Activated T-helper 17 cell treated with anti-CD3 and anti-CD28 coated beads, Interleukin-2, amount 50 U/mL, for 72 hours (primary cell): Measurements from ENCODE around the gene COL4A2. TPM values are rescaled to one million over a fixed set of nuclear protein-coding genes. Genes with fewer than 3 reads are reported as not detected.
"Not testable (repeated sequence)": the region's sequence is repeated elsewhere in the genome, so short reads cannot be mapped to it uniquely, and the experiment has no call there.

Experiments
- ATAC-seq: fragments of 150-1000 bp; cut with Tn5 transposase; replicated peaks from 2 replicates; pipeline ENCODE4 v1.10.0; 2021; ENCODE audit warnings: mild to moderate bottlenecking, moderate library complexity
- H3K27ac Mint-ChIP-seq: one replicate; pipeline ENCODE4 v1.8.0; 2022; ENCODE audit warnings: mixed read lengths
- H3K27me3 Mint-ChIP-seq: one replicate; pipeline ENCODE4 v1.8.0; 2022; ENCODE audit warnings: mixed read lengths
- H3K36me3 Mint-ChIP-seq: one replicate; pipeline ENCODE4 v1.8.0; 2022; ENCODE audit warnings: low read depth, mild to moderate bottlenecking, mixed read lengths
- H3K4me1 Mint-ChIP-seq: one replicate; pipeline ENCODE4 v1.8.0; 2022; ENCODE audit warnings: mixed read lengths
- H3K4me3 Mint-ChIP-seq: one replicate; pipeline ENCODE4 v1.8.0; 2022; ENCODE audit warnings: mild to moderate bottlenecking, mixed read lengths
- H3K9me3 Mint-ChIP-seq: one replicate; pipeline ENCODE4 v1.8.0; 2022; ENCODE audit warnings: mixed read lengths
- total RNA-seq, 2 donors: library from RNA; stranded (reverse); gene quantifications; one replicate each; pipeline ENCODE4 v1.2.3, GENCODE V29; 2022

The COL4A2 gene
- total RNA-seq, 2 donors from 2014 or later: 0.56 TPM; not detected in 1

GRCh38 chr13:110445722-110446574 lies 138.9 kb downstream of the COL4A2 start:
- Mint-ChIP-seq H3K36me3 (no peaks in the 10 kb centered on the region), H3K4me3 (no peak overlapping the region), H3K27ac (no peak overlapping the region), H3K27me3 (peaks cover 20% of the 10 kb centered on the region), H3K4me1 (no peaks in the 10 kb centered on the region), H3K9me3 (no peaks in the 10 kb centered on the region)
- ATAC-seq: no peak

- H3K9me3 Mint-ChIP-seq: no peaks in the 10 kb centered on the region
- no peaks in the 10 kb centered on the region for H3K36me3 Mint-ChIP-seq
- no peak overlapping the region for H3K27ac Mint-ChIP-seq
- H3K4me1 Mint-ChIP-seq: no peaks in the 10 kb centered on the region
- peaks cover 20% of the 10 kb centered on the region for H3K27me3 Mint-ChIP-seq
- no peak overlapping the region for H3K4me3 Mint-ChIP-seq
- no peak for ATAC-seq
These were observed 139.4 kb downstream of the COL4A2 start for GRCh38 chr13:110446575-110446890.

GRCh38 chr13:110447058-110447511 lies 140.0 kb downstream of the COL4A2 start:
- H3K9me3 Mint-ChIP-seq: no peaks in the 10 kb centered on the region
- no peaks in the 10 kb centered on the region for H3K4me1 Mint-ChIP-seq
- no peaks in the 10 kb centered on the region for H3K36me3 Mint-ChIP-seq
- ATAC-seq: no peak
- H3K4me3 Mint-ChIP-seq: no peak overlapping the region
- H3K27ac Mint-ChIP-seq: no peak overlapping the region
- peaks cover 20% of the 10 kb centered on the region for H3K27me3 Mint-ChIP-seq

- H3K27me3 Mint-ChIP-seq: peaks cover 20% of the 10 kb centered on the region
These were observed 140.7 kb downstream of the COL4A2 start for GRCh38 chr13:110447801-110448200.

GRCh38 chr13:110448230-110448629 lies 141.1 kb downstream of the COL4A2 start:
- no peak for ATAC-seq
- no peak overlapping the region for H3K27ac Mint-ChIP-seq
- H3K9me3 Mint-ChIP-seq: no peaks in the 10 kb centered on the region
- H3K4me1 Mint-ChIP-seq: no peaks in the 10 kb centered on the region
- H3K4me3 Mint-ChIP-seq: no peak overlapping the region
- peaks cover 20% of the 10 kb centered on the region for H3K27me3 Mint-ChIP-seq
- H3K36me3 Mint-ChIP-seq: no peaks in the 10 kb centered on the region

More at GRCh38 chr13:110447801-110448200, 140.7 kb downstream of the COL4A2 start:
- H3K4me1 Mint-ChIP-seq: no peaks in the 10 kb centered on the region
- H3K36me3 Mint-ChIP-seq: no peaks in the 10 kb centered on the region
- no peaks in the 10 kb centered on the region for H3K9me3 Mint-ChIP-seq
- H3K27ac Mint-ChIP-seq: no peak overlapping the region
- H3K4me3 Mint-ChIP-seq: no peak overlapping the region
- no peak for ATAC-seq

GRCh38 chr13:110448677-110449076 lies 141.6 kb downstream of the COL4A2 start:
- H3K36me3 Mint-ChIP-seq: no peaks in the 10 kb centered on the region

GRCh38 chr13:110449219-110450015 lies 142.3 kb downstream of the COL4A2 start:
- Mint-ChIP-seq H3K27ac (no peak overlapping the region), H3K4me3 (no peak overlapping the region), H3K27me3 (peaks cover 20% of the 10 kb centered on the region), H3K4me1 (no peaks in the 10 kb centered on the region), H3K36me3 (no peaks in the 10 kb centered on the region), H3K9me3 (no peaks in the 10 kb centered on the region)
- ATAC-seq: no peak

More at GRCh38 chr13:110448677-110449076, 141.6 kb downstream of the COL4A2 start:
- no peak for ATAC-seq
- peaks cover 20% of the 10 kb centered on the region for H3K27me3 Mint-ChIP-seq
- no peak overlapping the region for H3K4me3 Mint-ChIP-seq
- no peak overlapping the region for H3K27ac Mint-ChIP-seq
- no peaks in the 10 kb centered on the region for H3K9me3 Mint-ChIP-seq
- H3K4me1 Mint-ChIP-seq: no peaks in the 10 kb centered on the region

GRCh38 chr13:110450016-110450900 lies 143.2 kb downstream of the COL4A2 start:
- H3K27ac Mint-ChIP-seq: no peak overlapping the region
- no peak overlapping the region for H3K4me3 Mint-ChIP-seq
- no peak for ATAC-seq
- H3K36me3 Mint-ChIP-seq: no peaks in the 10 kb centered on the region
- no peaks in the 10 kb centered on the region for H3K4me1 Mint-ChIP-seq
- peaks cover 24% of the 10 kb centered on the region for H3K27me3 Mint-ChIP-seq
- no peaks in the 10 kb centered on the region for H3K9me3 Mint-ChIP-seq

GRCh38 chr13:110450941-110451730 lies 144.1 kb downstream of the COL4A2 start:
- Mint-ChIP-seq H3K27me3 (peaks cover 29% of the 10 kb centered on the region), H3K4me3 (no peak overlapping the region), H3K36me3 (no peaks in the 10 kb centered on the region), H3K27ac (no peak overlapping the region), H3K9me3 (no peaks in the 10 kb centered on the region), H3K4me1 (peaks cover 3% of the 10 kb centered on the region)
- ATAC-seq: no peak

- not testable (repeated sequence) for H3K27ac Mint-ChIP-seq, H3K9me3 Mint-ChIP-seq, H3K36me3 Mint-ChIP-seq, H3K4me3 Mint-ChIP-seq, H3K4me1 Mint-ChIP-seq, ATAC-seq
- peaks cover 23% of the 10 kb centered on the region for H3K27me3 Mint-ChIP-seq
These were observed 146.0 kb downstream of the COL4A2 start for GRCh38 chr13:110453091-110453490.

GRCh38 chr13:110453797-110454196 lies 146.7 kb downstream of the COL4A2 start:
- peaks cover 27% of the 10 kb centered on the region for H3K27me3 Mint-ChIP-seq
- H3K4me1 Mint-ChIP-seq: peaks cover 4% of the 10 kb centered on the region
- H3K36me3 Mint-ChIP-seq: no peaks in the 10 kb centered on the region
- no peak for ATAC-seq
- H3K4me3 Mint-ChIP-seq: no peak overlapping the region
- no peaks in the 10 kb centered on the region for H3K9me3 Mint-ChIP-seq
- no peak overlapping the region for H3K27ac Mint-ChIP-seq

- no peak overlapping the region for H3K27ac Mint-ChIP-seq
- peaks cover 4% of the 10 kb centered on the region for H3K4me1 Mint-ChIP-seq
- no peaks in the 10 kb centered on the region for H3K9me3 Mint-ChIP-seq
- no peak overlapping the region for H3K4me3 Mint-ChIP-seq
- H3K27me3 Mint-ChIP-seq: peaks cover 24% of the 10 kb centered on the region
- no peak for ATAC-seq
- no peaks in the 10 kb centered on the region for H3K36me3 Mint-ChIP-seq
These were observed 147.3 kb downstream of the COL4A2 start for GRCh38 chr13:110454227-110454859.

GRCh38 chr13:110454956-110455355 lies 147.9 kb downstream of the COL4A2 start:
- Mint-ChIP-seq H3K36me3 (no peaks in the 10 kb centered on the region), H3K4me1 (peaks cover 4% of the 10 kb centered on the region), H3K4me3 (no peak overlapping the region)

More at GRCh38 chr13:110454956-110455355, 147.9 kb downstream of the COL4A2 start:
- H3K27ac Mint-ChIP-seq: no peak overlapping the region
- H3K9me3 Mint-ChIP-seq: no peaks in the 10 kb centered on the region
- ATAC-seq: no peak
- peaks cover 24% of the 10 kb centered on the region for H3K27me3 Mint-ChIP-seq
